CD8-positive, alpha-beta memory T cell (primary cell): ENCODE data around the gene GMPR2. TPM values are rescaled to one million over a fixed set of nuclear protein-coding genes. Genes with fewer than 3 reads are reported as not detected.
A peak's percentile ranks its signal among the peaks of the same experiment; 100 is the strongest.

ENCODE experiments used
- CTCF ChIA-PET: fragments of 350-600 bp; sonication (Branson Sonifier 250); formaldehyde crosslinking; loops from one replicate; lab custom pipeline; 2021; ENCODE audit warnings: antibody characterized with exemption; lab: Charles Lee
- POLR2A ChIA-PET: fragments of 350-600 bp; sonication (Branson Sonifier 250); formaldehyde crosslinking; loops from one replicate; lab custom pipeline; 2021; ENCODE audit warnings: antibody characterized with exemption; lab: Charles Lee
- DNase-seq, 5 donors: peaks; one replicate each; pipeline versions ENCODE4 v3.0.0 to v3.0.0-alpha.2; 2020 to 2022; ENCODE audit warnings: mixed read lengths in 1 of 5
- H3K27ac ChIP-seq: one replicate; pipeline ENCODE4 v1.7.0; 2013; ENCODE audit warnings: low read depth, mild to moderate bottlenecking, low read length, moderate library complexity
- H3K27me3 ChIP-seq: 2 replicates; pipeline ENCODE4 v1.7.0; 2013; ENCODE audit warnings: low read length, mild to moderate bottlenecking; ENCODE audit not compliant: insufficient read depth, poor library complexity, severe bottlenecking
- H3K36me3 ChIP-seq: 2 replicates; pipeline ENCODE4 v1.7.0; 2013; ENCODE audit warnings: mild to moderate bottlenecking, low read length, moderate library complexity; ENCODE audit not compliant: insufficient read depth
- H3K4me1 ChIP-seq: 2 replicates; pipeline ENCODE4 v1.7.0; 2013; ENCODE audit warnings: mild to moderate bottlenecking, low read length, moderate library complexity; ENCODE audit not compliant: insufficient read depth
- H3K4me3 ChIP-seq: 2 replicates; pipeline ENCODE4 v1.7.0; 2013; ENCODE audit warnings: mild to moderate bottlenecking, low read length
- H3K9me3 ChIP-seq: 2 replicates; pipeline ENCODE4 v1.7.0; 2013; ENCODE audit warnings: mild to moderate bottlenecking, low read length
- H3K27ac Mint-ChIP-seq, 8 donors: one replicate each; pipeline ENCODE4 v1.8.0; 2020 to 2021; ENCODE audit warnings: mixed read lengths in 8 of 8, mild to moderate bottlenecking in 6 of 8, inconsistent platforms in 3 of 8, moderate library complexity in 3 of 8
- H3K27me3 Mint-ChIP-seq, 2 donors: one replicate each; pipeline ENCODE4 v1.8.0; 2020 to 2021; ENCODE audit warnings: mixed read lengths in 2 of 2, mild to moderate bottlenecking in 1 of 2, moderate library complexity in 1 of 2
- H3K36me3 Mint-ChIP-seq, 3 donors: one replicate each; pipeline ENCODE4 v1.8.0; 2020 to 2021; ENCODE audit warnings: mixed read lengths in 3 of 3, inconsistent platforms in 1 of 3, mild to moderate bottlenecking in 1 of 3
- H3K4me1 Mint-ChIP-seq, 3 donors: one replicate each; pipeline ENCODE4 v1.8.0; 2020 to 2021; ENCODE audit warnings: mixed read lengths in 3 of 3, inconsistent platforms in 1 of 3, mild to moderate bottlenecking in 1 of 3
- H3K4me3 Mint-ChIP-seq, 7 donors: one replicate each; pipeline ENCODE4 v1.8.0; 2020 to 2021; ENCODE audit warnings: mixed read lengths in 7 of 7, mild to moderate bottlenecking in 6 of 7, moderate library complexity in 4 of 7, inconsistent platforms in 2 of 7
- H3K9me3 Mint-ChIP-seq, 5 donors: one replicate each; pipeline ENCODE4 v1.8.0; 2020 to 2022; ENCODE audit warnings: mixed read lengths in 5 of 5, mild to moderate bottlenecking in 3 of 5, moderate library complexity in 2 of 5, inconsistent platforms in 1 of 5
- polyA plus RNA-seq: library from polyadenylated mRNA; unstranded; fragments of 300-500 nt; fragmentation: Illumina TruSeq; gene quantifications from one replicate; pipeline ENCODE4 v1.2.3, GENCODE V29; 2021
- total RNA-seq, 2 experiments: library from RNA; stranded (reverse); gene quantifications; one replicate each; pipeline ENCODE4 v1.2.3, GENCODE V29; 2021

Gene GMPR2
- total and polyA plus RNA-seq, 3 experiments from 2014 or later: 43.6 to 96.8 (median 48.6) TPM

DNA sequence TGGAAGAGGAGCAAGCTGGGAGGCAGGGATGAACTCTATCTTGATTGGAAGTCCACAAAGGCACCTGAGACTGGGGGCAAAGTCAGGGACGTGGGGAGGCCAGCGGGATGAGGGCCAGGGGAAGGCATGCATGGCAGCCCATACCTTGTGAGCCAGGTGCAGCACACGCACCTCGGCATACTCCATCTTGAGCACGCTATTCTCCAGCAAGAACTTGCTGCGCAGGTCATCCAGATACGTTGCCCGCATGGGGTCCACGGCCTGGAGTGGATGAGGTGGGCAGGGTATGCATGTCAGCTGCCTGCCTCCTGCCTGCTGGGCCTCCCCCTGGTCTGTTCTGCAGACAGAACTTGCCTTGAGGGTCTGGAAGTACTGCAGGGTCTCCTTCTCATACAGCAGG, 34.8 kb downstream of the GMPR2 start:
- Mint-ChIP-seq H3K9me3 (no peaks in the 10 kb centered on the region), H3K27ac (peak overlapping the region in 1 of 8 donors; percentile 78), H3K4me3 (peak overlapping the region in 2 of 7 donors; percentile 46 to 79), H3K4me1 (peaks cover 22 to 25% (median 24%) of the 10 kb centered on the region in 3 donors), H3K27me3 (peaks cover 0 to 3% of the 10 kb centered on the region in 2 donors), H3K36me3 (peaks cover 7 to 60% (median 10%) of the 10 kb centered on the region in 3 donors)
- Histone ChIP-seq H3K27ac (no peak overlapping the region), H3K27me3 (no peaks in the 10 kb centered on the region), H3K4me1 (peaks cover 14% of the 10 kb centered on the region), H3K36me3 (peaks cover 22% of the 10 kb centered on the region), H3K4me3 (no peak overlapping the region), H3K9me3 (no peaks in the 10 kb centered on the region)
- CTCF ChIA-PET: interaction anchor here (5.4 kb wide), 1 partner anchor 23 kb away, joined by 94 read pairs; the partner anchor contains the start of gene TINF2
- POLR2A ChIA-PET: no interaction called here
- DNase-seq: no peak

DNA sequence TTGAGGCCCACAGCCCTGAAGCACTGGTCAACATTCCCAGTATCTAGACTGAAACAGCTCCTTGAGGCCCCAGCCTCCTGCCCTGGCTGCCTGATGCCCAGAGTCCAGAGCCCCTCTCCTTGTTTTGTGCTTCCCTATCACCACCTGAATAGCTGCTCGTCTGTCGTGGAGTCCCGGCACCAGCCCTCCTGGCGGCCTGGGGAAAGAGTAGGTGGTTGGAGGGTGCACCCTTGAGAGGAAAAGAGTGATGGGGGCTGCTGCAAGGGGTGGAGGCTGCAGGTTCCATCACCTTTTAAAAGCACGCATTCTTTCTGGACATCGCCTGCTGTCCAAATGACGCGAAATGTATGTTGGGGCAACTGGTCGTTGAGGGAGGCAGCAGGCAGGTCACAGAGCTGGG, 35.5 kb downstream of the GMPR2 start:
- POLR2A ChIA-PET: no interaction called here
- H3K27ac Mint-ChIP-seq: no peak overlapping the region
- H3K36me3 ChIP-seq: peaks cover 22% of the 10 kb centered on the region

DNA sequence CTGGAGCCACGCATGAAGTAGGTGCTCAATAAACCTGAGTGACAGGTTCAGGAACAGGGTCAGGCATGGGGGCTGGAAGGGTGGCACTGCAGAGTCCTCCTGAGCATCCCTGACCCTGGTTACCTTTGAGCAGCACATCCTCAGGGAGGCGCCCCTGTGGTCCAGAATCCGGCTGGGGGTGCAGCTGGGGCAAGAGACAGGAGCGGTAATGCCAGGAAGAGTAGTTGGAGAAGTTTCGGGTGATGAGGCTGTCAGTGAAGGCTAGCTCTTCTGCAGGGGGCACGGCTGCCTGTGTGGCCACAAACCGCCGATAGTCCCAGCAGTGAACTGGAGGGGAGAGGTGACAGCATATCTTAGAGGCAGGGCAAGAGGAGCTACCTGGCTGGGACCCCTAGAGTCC, 36.6 kb downstream of the GMPR2 start:
- no peaks in the 10 kb centered on the region for H3K9me3 Mint-ChIP-seq
- H3K36me3 Mint-ChIP-seq: peaks cover 7 to 58% (median 9%) of the 10 kb centered on the region in 3 donors
- H3K9me3 ChIP-seq: no peaks in the 10 kb centered on the region
- peak in 1 of 5 donors; percentile 33 for DNase-seq
- H3K4me1 Mint-ChIP-seq: peaks cover 37 to 40% (median 38%) of the 10 kb centered on the region in 3 donors
- H3K36me3 ChIP-seq: peaks cover 22% of the 10 kb centered on the region
- H3K27ac Mint-ChIP-seq: peak overlapping the region in 4 of 8 donors; percentile 6 to 57 (median 46)
- ChIA-PET POLR2A (interaction anchor here (0.9 kb wide), 1 partner anchor 27 kb away, joined by 3 read pairs; the partner anchor contains the start of gene TINF2), CTCF (interaction anchor here (1.1 to 5.4 kb wide), 6 partner anchors 25 to 108 kb away, joined by 4 to 94 read pairs (median 20); partner anchors contain the start of genes CHMP4A, IRF9, LTB4R and LTB4R2)
- H3K27me3 Mint-ChIP-seq: peaks cover 0 to 5% of the 10 kb centered on the region in 2 donors
- peak overlapping the region in 1 of 7 donors; percentile 25 for H3K4me3 Mint-ChIP-seq
- H3K4me1 ChIP-seq: peaks cover 27% of the 10 kb centered on the region
- no peak overlapping the region for H3K4me3 ChIP-seq
- H3K27me3 ChIP-seq: no peaks in the 10 kb centered on the region
- no peak overlapping the region for H3K27ac ChIP-seq

More for the DNA sequence above, 35.5 kb downstream of the GMPR2 start:
- CTCF ChIA-PET: interaction anchor here (5.4 kb wide), 1 partner anchor 24 kb away, joined by 94 read pairs; the partner anchor contains the start of gene TINF2
- peaks cover 7 to 59% (median 9%) of the 10 kb centered on the region in 3 donors for H3K36me3 Mint-ChIP-seq
- Histone ChIP-seq H3K27me3 (no peaks in the 10 kb centered on the region), H3K4me3 (no peak overlapping the region), H3K9me3 (no peaks in the 10 kb centered on the region), H3K27ac (no peak overlapping the region), H3K4me1 (peaks cover 19% of the 10 kb centered on the region)
- H3K4me3 Mint-ChIP-seq: no peak overlapping the region
- peaks cover 27 to 29% (median 29%) of the 10 kb centered on the region in 3 donors for H3K4me1 Mint-ChIP-seq
- peaks cover 0 to 5% of the 10 kb centered on the region in 2 donors for H3K27me3 Mint-ChIP-seq
- H3K9me3 Mint-ChIP-seq: no peaks in the 10 kb centered on the region
- no peak for DNase-seq

DNA sequence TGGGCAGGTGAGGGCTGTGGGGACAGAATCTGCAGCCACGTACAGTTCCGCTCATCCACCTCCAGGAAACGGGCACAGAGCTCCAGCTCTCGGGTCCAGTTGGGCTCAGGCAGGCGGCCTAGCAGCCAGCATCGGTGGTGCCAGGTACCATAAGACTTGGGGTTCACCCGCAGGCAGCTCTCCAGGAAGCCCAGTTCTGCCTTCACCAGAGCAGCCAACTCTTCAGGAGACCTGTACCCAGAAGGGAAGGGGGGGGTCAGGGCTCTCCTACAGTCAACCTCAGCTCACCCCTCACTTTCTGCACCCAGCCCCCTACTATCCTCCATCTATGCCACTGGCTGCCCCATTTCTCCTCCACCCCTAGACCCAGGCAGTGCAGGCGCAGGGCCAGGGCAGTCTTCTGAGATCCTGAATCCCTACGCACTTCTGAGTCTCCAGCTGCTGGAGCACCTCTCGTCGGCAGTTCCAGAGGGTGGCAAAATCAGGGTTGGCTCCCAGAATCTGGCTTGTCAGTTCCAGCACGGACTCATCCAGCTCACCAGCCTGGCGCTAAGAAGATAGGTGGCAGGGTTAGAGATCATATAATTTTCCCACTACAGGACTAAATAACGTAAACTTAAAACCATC, 37.3 kb downstream of the GMPR2 start:
- POLR2A ChIA-PET: interaction anchor here (0.6 to 2.8 kb wide), 8 partner anchors 13 to 971 kb away, joined by 3 to 28 read pairs (median 8); partner anchors contain the start of genes CHMP4A, DCAF11, LTB4R and NRL
- H3K4me3 ChIP-seq: no peak overlapping the region

DNA sequence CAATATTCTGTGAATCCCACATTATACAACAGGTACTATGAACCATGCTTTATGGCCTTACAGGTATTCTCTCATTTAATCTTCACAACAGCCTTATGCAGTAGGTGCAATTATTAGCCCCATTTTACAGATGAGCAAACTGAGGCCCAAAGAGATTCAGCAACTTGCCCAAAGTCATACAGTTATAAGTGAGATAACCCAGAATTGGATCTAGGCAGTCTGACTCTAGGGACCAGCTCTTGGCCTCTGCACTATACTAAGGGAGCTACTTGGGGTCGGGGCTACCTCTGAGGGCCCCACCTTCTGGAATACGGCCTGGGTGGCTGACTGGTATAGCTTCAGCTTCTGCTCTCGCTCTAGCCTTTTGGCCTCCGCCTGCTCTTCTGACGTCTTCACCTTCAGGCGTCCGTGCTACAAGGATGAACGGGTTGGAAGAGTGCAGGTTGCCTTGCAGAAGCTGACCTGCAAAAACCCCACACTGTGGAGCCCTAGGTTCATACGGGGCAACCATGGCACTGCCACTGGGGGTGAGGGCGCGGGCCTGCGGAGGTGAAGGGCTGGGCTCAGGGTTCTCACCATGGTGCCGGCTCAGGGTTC, 37.9 kb downstream of the GMPR2 start:
- Histone ChIP-seq H3K27ac (peak overlapping the region; percentile 86), H3K4me3 (peak overlapping the region; percentile 63), H3K36me3 (peaks cover 20% of the 10 kb centered on the region), H3K27me3 (no peaks in the 10 kb centered on the region), H3K4me1 (peaks cover 30% of the 10 kb centered on the region), H3K9me3 (no peaks in the 10 kb centered on the region)
- ChIA-PET POLR2A (interaction anchor here (0.5 to 2.8 kb wide), 13 partner anchors 14 to 971 kb away, joined by 3 to 28 read pairs (median 6); partner anchors contain the start of genes CBLN3, CHMP4A, DCAF11 and KHNYN), CTCF (interaction anchor here (0.7 to 5.4 kb wide), 20 partner anchors 9 to 160 kb away, joined by 3 to 94 read pairs (median 6); partner anchors contain the start of genes CHMP4A, CIDEB, DHRS1 and EMC9)
- Mint-ChIP-seq H3K27ac (peak overlapping the region; percentile 96 to 98 (median 97)), H3K4me3 (peak overlapping the region; percentile 88 to 93 (median 92)), H3K9me3 (no peaks in the 10 kb centered on the region), H3K27me3 (peaks cover 0 to 5% of the 10 kb centered on the region in 2 donors), H3K36me3 (peaks cover 7 to 46% (median 9%) of the 10 kb centered on the region in 3 donors), H3K4me1 (peaks cover 37 to 44% (median 41%) of the 10 kb centered on the region in 3 donors)
- DNase-seq: no peak

More for the DNA sequence above, 37.3 kb downstream of the GMPR2 start:
- Mint-ChIP-seq H3K4me3 (peak overlapping the region; percentile 88 to 93 (median 92)), H3K36me3 (peaks cover 7 to 52% (median 9%) of the 10 kb centered on the region in 3 donors), H3K4me1 (peaks cover 37 to 41% (median 39%) of the 10 kb centered on the region in 3 donors), H3K9me3 (no peaks in the 10 kb centered on the region), H3K27me3 (peaks cover 0 to 5% of the 10 kb centered on the region in 2 donors), H3K27ac (peak overlapping the region in 7 of 8 donors; percentile 17 to 98 (median 96))
- H3K36me3 ChIP-seq: peaks cover 22% of the 10 kb centered on the region
- CTCF ChIA-PET: interaction anchor here (1.0 to 5.4 kb wide), 17 partner anchors 8 to 161 kb away, joined by 3 to 94 read pairs (median 6); partner anchors contain the start of genes CHMP4A, CIDEB, DHRS1 and EMC9
- no peaks in the 10 kb centered on the region for H3K9me3 ChIP-seq
- H3K27ac ChIP-seq: no peak overlapping the region
- peak in 1 of 5 donors; percentile 46 for DNase-seq
- H3K27me3 ChIP-seq: no peaks in the 10 kb centered on the region
- H3K4me1 ChIP-seq: peaks cover 30% of the 10 kb centered on the region

DNA sequence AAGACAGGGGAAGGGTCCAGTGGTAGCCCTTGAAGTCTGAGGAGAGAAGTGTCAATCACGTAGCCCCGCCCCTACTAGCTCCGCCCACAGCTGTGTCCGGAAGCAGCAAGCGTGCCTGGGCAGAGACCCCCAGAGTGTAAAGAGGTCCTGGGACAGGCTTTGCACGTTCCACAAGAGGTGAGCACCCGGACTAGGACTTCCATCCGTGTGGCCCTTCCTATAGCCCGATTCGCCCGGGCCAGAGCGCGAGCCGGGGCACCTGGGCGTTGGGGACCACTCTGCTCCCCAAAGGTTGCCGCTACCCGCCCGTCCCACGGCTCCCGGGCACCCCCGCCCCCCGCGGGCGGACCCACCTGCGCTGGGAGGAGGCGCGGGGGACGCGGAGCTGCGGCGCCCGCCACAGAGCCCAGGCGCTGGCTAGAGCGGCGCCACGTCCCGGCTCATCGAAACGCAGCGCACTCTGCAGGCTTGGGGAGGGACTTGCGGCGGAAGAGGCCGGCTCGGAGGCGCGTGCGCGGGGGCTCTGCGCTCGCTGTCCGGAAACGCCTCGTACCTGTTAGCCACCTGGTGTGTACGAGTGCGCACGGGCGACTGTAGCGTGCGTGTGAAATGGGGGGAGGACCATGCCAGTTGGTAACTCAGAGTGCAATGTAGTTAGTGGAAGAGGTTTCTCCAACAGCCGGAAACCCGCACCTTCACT, 38.6 kb downstream of the GMPR2 start, which contains the start of gene RABGGTA:
RABGGTA (minus strand) TSS at position 464 of the 700 bp plus-strand sequence. CDS start 482 bp downstream, outside the sequence.
- H3K36me3 ChIP-seq: peaks cover 19% of the 10 kb centered on the region
- no peaks in the 10 kb centered on the region for H3K27me3 ChIP-seq
- no peaks in the 10 kb centered on the region for H3K9me3 Mint-ChIP-seq
- peaks cover 30% of the 10 kb centered on the region for H3K4me1 ChIP-seq
- peak within 1 kb of the TSS; percentile 63 for H3K4me3 ChIP-seq
- H3K36me3 Mint-ChIP-seq: peaks cover 7 to 39% (median 9%) of the 10 kb centered on the region in 3 donors
- peak within 1 kb of the TSS; percentile 96 to 99 (median 98) for H3K27ac Mint-ChIP-seq
- H3K9me3 ChIP-seq: no peaks in the 10 kb centered on the region
- ChIA-PET CTCF (interaction anchor here (0.7 to 5.4 kb wide), 20 partner anchors 9 to 160 kb away, joined by 3 to 94 read pairs (median 6); partner anchors contain the start of genes CHMP4A, CIDEB, DHRS1 and EMC9), POLR2A (interaction anchor here (0.5 to 2.8 kb wide), 15 partner anchors 9 to 264 kb away, joined by 3 to 28 read pairs (median 4); partner anchors contain the start of genes CBLN3, CHMP4A, DCAF11 and KHNYN)
- peak; percentile 87 to 98 (median 96) for DNase-seq
- H3K27me3 Mint-ChIP-seq: peaks cover 0 to 5% of the 10 kb centered on the region in 2 donors
- peaks cover 37 to 44% (median 41%) of the 10 kb centered on the region in 3 donors for H3K4me1 Mint-ChIP-seq
- H3K27ac ChIP-seq: peak within 1 kb of the TSS; percentile 86
- peak within 1 kb of the TSS; percentile 88 to 93 (median 92) for H3K4me3 Mint-ChIP-seq
